NCI-H748 (cell line): ENCODE data around the gene HRK.

Experiments used
- DNase-seq: peaks from one replicate; lab custom pipeline; 2025; ENCODE audit not compliant: unreplicated experiment; lab: John Stamatoyannopoulos, UW

HRK gene

DNA sequence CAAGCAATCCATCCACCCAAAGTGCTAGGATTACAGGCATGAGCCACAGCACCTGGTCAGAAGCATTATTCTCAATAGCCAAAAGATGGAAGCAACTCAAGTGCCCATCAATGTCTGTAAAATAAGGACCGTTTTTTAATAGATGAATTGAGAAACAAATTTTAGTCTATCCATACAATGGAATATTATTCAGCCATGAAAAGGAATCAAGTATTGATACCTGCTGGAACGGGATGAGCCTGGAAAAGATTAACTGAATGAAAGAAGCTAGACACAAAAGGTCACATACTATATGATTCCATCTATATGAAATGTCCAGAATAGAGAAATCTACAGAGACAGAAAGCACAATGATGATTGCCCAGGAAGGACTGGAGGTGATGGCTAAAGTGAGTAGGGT, 20.4 kb upstream of the HRK start:
- no peak for DNase-seq

DNA sequence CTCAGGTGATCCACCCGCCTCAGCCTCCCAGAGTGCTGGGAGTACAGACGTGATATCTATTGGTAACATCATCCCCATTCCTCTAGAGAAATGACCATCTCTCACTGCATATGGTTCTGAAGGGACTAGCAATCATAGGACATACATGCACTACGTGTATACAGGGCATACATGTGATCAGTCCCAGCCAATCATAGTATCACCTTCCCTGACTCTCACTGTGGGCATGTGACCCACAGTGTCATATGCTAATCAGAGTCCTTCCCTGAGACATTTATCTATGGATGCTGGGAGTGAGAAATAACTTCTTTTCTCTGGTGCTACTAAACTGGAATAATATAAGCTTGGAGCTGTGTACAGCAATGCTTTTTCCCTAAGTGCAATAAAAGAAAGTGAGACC, 17.4 kb upstream of the HRK start:
- DNase-seq = no peak

DNA sequence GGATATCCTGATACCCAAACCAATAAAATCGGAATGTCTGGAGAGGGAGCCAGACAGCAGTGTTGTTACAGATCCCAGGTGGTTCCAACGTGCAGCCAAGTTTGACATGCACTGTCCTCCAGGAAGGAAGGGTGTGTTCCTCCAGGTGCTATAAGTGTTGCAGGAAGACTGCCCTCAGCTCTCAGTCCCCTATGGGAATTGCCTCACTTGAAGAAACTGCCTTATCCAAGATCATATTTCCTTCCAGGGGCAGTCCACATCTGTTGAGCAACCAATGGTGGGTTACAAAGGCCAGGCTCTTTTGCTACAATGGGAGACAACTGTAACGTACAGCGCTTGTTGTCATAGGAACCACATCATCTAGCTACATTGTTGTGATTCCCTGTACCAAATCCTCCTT, 16.2 kb upstream of the HRK start:
- peak; percentile 12 for DNase-seq

DNA sequence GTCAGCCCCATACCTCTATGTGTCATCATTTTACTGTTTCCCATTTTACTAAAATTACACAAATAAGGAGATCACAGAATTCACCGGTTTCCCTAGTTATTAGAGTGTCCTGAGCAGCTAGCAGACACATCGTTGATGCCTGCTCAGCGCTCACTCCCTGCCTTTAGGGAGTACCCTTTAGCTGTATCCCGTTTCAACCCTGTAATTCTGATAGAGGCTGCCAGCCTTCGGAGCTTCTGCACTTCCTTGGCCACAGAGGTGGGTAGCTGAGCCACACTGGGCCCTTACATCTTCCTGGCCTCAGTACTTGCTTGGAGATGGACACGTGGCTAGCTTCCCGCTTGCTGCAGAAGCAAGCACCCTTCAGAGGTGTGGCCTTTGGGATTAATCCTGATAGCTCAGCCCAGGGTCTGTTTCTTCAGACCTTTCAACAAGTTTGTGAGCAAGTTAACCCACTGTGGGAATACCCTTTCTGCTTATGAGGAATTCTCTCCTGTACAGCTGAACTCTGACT, 15.2 kb upstream of the HRK start:
- DNase-seq = no peak

DNA sequence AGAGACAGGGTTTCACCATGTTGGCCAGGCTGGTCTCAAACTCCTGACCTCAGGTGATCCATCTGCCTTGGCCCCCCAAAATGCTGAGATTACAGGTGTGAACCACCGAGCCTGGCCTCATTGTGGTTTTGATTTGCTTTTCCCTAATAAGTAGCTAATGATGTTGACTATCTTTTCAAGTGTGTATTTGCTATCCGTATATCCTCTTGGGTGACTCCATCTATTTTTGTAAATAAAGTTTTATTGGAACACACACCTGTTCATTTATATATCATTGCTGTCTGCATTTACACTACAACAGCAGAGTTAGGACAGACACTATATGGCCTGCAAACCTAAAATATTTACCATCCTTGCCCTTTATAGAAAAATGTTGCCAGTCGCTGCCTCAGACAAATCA, 13.7 kb upstream of the HRK start:
- DNase-seq = no peak

DNA sequence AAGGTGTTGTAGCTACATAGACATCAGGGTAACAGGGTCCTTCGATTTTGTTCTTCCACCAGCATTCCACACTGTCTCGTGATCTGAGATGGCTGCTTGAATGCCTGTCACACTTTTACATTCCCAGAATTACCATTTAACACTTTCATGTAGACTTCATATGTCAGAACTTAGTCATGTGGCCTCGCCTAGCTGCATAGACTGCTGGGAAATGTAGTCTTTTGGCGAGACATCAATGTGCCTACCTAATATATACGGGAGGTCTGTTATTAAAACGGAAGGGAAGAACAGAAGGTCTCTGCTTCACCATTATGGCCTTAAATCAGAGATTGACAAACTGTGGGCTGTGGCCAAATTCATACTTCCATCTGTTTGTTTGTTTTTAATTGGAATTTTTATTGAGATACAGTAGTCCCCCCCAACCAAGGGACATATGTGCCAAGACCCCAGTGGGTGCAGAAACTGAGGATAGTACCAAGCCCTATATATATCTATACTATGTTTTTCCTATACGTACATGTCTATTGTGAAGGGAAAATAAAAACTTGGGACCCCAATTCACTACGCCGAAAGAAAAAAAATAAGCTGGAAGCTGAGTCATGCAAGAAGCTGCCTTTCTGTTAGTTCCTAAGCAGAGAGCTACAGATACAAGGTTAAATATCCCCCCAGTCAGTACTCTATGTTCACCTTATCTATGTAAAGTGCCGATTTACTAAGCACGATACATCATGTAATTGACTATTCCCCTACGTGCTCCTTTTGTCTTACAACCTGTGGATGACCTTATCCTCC, 11.3 kb upstream of the HRK start:
- DNase-seq = peak; percentile 17

DNA sequence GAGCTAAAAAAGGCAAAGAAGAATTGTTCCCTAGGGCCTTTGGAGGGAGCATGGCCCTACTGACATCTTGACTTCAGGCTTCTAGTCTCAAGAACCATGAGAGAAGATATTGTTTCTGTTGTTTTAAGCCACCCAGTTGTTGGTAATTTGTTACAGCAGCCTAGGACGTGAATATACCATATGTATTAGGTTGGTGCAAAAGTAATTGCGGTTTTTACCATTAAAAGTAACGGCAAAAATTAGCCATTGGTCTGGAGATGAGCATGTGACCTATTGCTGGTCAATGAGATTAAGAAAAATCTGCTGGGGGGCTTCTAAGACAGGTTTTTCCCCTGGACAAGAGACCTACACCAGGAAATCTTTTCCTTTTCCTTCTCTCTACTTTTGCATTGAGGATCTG, 9.8 kb upstream of the HRK start:
- no peak for DNase-seq

DNA sequence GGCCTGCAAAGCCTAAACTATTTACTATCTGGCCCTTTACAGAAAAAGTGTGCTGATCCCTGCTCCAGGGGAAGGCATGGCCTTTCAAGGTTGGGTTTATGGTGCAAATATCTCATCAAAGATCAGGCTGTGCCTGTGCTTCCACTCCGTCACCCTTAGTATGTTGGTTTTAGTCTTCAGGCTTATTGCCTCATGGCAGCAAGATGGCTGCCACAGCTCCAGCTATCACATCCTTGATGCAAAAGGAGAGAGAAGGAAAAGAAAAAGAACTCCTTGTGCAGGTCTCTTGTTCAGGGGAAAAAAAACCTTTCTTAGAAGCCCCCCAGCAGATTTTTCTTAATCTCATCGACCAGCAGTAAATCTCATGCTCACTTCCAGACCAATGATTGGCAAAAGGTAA, 9.1 kb upstream of the HRK start:
- no peak for DNase-seq

DNA sequence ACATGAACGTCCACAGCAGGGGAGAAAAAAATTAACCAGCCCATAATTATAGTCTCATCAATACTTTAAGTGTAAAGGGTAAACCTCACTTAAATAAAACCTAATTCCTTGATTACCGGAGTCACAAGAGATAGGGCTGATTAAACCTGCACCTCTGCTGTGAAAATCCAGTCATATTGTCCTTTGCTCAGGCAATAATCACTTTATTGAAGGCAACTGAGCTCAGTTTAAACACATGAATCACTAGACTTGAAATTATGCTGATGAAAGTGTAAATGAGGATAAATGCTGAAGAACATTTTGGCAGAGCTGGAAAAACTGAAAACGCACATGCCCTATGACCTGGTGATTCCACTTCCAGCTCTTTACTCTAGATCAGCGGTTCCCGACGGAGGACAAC, 6.7 kb upstream of the HRK start:
- no peak for DNase-seq

DNA sequence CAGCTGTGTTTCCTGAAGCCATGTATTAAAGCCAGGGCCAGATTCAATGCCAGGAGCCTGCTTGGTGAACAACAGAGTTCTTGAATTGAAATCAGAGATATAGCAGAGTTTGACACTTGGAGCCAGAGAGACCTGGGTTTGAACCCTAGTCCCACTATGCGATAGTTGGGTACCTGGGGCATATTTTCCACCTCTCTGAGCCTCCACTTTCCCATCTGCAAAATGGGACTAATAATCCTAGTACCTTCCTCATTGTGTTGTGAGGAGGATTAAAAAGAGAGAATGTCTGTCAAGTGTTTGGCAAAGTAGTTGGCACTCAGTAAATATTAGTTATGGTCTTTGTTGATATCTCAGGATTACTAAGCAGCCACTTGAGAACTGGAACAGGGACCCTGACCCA, 6.0 kb upstream of the HRK start:
- DNase-seq = no peak

DNA sequence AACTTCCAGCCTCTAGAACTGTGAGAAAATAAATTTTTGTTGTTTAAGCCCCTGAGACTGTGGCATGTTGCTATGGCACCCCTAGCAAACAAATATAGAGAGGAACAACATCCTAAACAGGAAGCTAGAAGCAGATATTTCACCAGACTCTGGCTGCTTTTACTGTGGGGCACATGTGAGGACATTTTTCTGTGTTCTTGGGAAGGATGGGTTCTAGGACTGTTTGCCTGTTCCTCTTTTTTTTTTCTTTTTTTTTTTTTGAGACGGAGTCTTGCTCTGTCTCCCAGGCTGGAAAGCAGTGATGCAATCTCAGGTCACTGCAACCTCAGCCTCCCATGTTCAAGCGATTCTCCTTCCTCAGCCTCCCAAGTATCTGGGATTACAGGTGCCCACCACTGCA, 4.2 kb upstream of the HRK start:
- DNase-seq = no peak

DNA sequence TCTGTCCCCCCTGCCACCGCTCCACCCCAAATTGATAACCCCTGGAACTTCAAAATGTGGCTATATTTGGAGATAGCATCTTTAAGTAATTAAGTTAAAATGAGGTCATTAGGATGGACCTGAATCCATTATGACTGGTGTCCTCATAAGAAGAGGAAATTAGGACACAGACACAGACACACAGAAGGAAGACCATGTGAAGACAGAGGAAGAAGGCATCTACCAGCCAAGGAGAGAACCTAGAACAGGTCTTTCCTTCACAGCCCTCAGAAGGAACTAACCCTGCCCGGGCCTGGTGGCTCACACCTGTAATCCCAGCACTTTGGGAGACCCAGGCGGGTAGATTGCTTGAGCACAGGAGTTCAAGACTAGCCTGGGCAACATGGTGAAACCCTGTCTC, 3.6 kb upstream of the HRK start:
- DNase-seq = no peak

DNA sequence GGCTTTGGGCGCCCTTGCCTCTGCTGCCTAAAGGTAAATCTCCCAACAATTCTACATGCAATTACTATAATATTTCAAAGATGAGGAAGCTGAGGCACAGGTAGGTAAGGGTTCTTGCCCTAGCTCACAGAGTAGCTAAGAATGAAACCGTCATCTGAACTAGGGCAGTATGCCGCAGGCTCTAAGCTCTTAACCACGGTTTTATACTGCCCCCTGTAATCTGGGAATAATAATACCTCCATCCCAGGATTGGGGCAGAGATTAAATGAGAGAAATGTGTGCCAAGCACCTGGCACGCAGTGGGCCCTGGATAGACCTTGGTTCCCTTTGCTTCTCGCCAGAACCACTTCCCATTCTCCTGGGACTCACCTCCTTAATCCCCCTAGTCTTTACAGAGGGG, 1.5 kb upstream of the HRK start:
- peak; percentile 61 for DNase-seq

DNA sequence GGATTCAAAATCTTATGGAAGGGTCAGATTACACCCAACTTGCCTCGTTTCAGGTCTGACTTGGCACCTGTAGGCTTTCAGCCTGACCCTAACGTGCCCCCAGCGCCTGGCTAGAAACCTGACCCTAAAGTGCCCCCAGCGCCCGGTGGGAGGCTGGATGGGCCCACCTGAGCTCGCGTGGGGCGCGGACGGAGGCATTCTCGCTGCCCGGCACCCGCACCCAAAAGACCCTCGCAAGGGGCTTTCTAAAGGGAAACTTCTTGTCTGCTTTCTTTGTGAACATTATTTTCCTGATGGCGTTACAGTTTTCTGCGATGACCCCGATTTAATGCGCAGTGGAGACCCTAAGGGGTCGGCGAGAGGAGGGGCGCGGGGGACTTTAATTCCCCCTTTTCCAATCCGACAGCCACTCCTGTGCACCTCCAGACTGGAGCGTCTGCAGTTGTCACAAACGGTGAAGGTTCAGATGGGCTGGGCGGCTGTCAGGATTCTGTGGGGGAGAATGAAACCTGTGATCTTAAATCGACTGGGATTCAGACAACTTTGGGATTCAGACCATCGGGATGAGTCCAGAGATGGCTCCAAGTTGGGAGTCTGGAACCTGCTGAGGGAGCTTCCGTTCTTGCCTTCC, 751 bp upstream of the HRK start:
- no peak for DNase-seq

DNA sequence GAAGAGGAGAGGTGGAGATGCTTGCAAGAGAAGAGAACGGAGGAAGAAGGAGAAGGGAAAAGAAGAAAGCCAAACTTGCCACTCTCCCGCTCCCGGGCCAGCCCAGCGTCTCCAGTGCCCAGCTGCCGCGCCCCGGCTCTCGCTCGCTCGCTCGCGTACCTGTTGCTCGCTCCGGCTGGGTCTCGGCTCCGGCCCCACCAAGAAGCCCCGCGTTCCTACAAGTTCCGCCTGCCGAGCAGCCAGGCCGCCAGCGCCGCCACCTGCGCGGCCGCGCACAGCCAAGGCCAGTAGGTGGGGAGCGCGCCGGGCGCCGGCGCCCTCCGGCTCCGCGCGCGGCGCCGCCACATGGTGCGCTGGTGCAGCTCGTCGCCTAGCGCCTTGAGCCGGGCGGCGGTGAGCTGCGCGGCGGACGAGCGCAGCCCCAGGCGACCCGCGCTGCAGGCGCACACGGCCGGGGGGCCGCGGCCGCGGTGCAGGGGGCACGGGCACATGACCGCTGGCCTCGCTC, 370 bp downstream of the HRK start:
- DNase-seq = peak; percentile 81

DNA sequence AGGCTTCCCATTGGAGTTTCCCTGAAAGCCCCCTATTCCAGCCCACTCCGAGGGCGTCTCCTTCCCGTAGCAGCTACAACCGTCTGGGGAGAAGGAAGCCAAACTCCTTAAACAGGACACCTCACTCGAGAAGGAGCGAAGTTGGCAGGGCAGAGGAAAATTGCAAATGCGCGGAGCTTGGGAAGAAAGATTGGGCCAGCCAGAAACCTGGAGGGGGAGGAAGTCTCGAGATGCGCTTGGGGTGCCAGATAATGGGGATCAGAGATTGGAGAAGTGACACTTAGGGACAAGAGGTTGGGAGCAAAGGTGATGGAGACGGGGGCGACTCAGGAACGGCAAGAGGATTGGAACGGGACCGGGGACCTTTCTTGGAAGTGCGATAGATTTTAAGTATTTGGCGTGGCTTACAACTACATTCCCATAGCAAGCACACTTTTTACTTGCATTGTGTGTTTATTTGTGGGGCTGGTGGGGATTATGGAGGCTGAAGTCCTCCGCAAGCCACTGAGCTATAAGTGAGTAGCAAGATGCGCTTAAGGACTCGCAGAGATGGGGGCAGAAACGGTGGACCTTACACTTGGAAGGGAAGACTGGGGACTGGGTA, 926 bp downstream of the HRK start:
- DNase-seq = no peak

DNA sequence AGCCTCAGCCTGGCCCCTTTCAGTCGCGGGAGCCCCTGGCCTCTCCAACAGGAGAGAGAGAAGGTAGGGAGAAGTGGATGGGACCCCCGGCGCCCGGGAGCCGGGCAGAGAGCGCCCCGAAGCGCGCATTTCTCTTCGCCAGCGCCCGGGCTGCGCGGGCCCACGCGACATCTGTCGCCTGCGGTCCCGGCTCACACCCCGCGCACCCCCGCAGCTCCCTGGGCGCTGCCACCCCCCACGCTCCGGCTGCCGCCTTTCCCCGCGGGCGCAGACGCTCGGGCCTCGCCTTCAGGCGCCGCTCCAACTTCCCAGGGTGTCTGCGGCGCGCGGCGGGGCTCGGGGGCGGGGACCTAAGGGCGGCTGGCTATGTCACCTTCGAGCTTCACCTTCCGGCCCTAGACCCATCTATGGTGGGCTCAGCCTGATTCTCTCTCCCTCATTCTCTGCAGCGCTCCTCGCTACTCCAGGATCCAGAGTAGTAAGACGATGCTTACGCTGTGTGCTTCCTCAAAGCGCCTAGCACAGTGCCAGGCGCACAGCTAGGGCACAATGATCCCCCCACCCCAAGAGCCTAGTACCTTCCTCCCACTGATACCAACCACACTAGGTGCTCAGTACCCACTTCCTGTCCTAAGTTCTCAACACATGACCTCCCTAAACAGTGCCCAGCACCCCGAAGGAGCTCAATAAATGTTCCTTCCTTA, 1.6 kb downstream of the HRK start:
- peak; percentile 17 for DNase-seq

DNA sequence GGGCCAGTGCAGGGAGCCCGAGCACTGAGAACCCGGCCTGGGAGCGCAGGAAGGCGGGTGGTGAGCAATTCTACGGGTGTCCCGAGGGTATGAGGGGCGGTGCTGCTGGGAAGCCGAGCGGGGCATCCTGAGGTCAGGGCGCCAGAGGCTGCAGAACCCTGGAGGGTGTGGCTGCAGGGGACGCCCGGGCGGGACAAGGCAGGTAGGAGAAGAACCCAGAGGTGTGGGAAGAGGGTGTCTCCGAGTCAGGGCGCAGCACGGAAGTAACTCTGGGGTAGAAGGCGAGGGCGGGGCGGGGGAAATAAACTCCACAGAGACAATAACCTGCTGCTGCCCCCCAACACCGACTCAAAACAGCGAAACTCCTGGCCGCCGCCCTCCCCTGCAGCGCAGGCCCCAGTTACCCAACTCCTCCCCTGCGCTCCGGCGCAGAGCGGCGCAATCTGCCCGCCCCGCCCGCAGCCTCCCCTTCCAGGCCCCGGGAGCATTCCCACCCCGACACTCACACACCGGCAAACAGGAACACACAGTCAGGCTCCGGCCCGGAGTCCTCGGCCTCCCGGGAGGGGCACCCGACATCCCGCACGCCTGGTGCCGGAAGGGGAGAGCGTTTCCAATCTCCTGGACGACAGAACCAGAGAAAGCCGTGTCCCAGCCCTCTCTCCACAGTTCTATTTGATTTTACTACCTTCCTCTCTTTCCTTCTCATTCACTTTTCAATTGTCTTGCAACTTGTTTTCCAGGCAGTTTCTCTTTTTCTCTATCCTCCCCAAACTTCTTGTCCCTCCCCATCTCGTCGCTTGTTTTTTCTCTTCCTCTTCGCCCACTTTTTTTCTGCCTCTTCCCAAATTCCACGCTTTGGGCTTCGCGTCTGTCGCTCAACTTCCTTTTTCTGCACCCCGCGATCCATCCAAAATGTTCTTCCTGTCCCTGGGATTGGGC, 2.4 kb downstream of the HRK start:
- no peak for DNase-seq

DNA sequence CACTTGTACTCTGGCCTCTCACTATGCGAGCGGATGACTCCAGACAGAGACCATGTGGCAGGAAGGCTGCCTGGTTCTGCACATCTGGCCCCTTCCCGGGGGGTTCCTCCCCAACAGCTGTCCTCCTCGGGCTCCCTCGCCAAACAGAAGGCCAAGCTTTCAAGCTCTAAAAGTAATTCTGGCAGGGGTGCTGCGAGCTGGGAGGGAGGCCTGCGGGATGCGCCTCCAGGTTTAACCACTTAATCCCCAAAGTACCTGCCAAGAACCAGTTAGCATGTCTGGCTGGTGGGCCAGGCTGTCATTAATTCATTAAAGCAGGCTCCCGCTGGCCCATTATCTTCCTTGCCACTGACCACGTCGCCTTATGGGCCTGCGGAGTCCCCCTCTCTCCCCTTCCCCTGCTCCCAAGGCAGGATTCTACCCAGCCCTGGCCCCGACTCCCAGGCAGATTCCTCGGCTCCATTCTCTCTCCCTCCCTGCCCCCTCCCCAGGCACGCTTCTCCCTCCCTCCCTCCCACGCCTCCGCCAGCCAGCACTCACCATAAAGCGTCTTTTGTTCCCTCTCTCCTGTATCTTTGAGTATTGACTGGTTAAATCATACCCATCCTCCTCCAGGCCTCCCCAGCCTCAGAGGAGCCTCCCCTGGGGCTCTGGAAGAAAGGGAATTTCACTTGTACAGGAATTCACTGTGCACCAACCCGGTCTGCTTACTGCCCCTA, 4.9 kb downstream of the HRK start:
- no peak for DNase-seq
